NCI-H187 treated with DMSO at 0.1 percent for 48 hours (cell line): ENCODE data around the gene SORL1.
"Not testable (repeated sequence)": the region's sequence is repeated elsewhere in the genome, so short reads cannot be mapped to it uniquely, and the experiment has no call there.

Experiments
- DNase-seq: peaks from one replicate; lab custom pipeline; 2025; lab: John Stamatoyannopoulos, UW

The SORL1 gene

GRCh38 chr11:121634273-121634672, 182.2 kb downstream of the SORL1 start:
- no peak for DNase-seq

GRCh38 chr11:121634889-121635288, 182.8 kb downstream of the SORL1 start:
- no peak for DNase-seq

DNA sequence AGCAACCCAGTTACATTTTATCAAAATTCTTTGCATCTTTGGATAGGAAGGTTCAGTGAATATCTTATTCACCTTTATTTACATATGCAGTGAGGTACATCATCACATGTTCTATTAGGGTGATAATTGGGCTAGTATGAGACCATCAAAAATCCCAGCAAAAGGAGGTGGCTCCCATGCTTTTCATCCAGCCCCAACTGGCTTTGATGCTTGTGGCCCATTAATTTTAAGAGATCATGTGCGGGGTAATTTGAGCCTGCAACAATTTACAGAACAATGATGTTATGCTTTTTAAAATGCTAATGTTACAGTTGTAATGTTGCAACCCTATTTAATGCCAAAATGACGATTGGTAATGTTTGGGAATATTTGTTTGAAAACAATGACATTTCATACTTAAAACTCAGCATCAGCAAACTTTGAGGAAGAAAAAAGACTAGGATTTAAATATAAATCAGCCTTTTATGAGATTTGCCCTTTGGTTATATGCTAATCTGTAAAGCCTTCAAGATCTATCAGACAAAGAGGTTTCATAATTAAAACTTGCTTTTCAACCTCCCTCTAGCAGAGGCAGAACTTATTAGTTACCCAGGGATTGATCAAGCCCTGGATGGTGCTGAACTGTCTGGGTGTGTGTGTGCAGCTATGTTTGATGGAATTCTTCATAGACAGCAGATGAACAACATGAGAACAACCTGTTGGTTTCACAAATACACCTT, 184.1 kb downstream of the SORL1 start:
- no peak for DNase-seq

GRCh38 chr11:121636800-121637176, 184.7 kb downstream of the SORL1 start:
- no peak for DNase-seq

GRCh38 chr11:121637587-121637986, 185.5 kb downstream of the SORL1 start:
- DNase-seq = not testable (repeated sequence)

DNA sequence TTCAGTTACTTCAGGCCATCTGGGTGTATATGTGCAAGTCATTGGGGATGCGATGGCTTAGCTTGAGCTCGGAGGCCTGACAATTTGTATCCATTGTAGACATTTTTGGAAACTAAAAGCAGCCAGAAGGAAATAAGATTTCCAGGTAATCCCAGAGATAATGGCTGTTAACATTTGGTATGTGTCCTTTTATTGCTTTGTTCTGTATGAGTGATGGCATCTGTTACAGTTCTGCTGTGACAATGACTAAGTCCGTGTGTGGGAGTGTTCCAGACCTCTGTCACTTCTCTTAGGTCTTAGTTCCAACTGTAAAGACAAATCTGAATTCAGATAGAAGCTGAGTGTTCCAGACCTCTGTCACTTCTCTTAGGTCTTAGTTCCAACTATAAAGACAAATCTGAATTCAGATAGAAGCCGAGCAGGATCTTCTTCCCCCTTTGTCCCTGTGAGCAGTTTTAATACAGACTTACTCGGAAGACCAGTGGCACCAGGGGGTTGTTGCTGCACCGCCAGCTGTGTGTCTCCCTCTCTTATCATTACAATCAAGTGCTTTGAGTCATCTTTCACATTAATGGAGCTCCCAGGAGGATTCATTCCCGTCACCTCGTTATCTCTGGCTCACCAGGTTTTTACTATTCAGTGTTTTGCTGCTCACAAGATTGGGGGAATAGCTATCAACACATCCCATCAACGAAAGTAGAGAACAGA, 191.5 kb downstream of the SORL1 start:
- DNase-seq = no peak

DNA sequence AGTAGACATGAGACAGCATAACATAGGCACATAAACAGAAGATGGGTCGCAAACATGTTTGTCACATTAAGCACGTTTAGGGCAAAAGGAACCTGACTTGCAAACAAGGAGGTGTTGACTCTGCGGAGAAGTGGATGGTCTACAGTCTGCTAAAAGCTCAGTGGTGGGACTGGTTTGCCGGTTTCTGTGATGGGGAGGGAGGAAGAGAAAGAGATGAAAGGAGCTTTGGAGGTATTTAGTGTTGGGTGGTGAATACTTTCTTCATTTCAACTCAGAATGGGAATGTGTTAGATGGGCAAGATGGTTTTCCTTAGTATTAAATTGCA, 192.0 kb downstream of the SORL1 start:
- no peak for DNase-seq

DNA sequence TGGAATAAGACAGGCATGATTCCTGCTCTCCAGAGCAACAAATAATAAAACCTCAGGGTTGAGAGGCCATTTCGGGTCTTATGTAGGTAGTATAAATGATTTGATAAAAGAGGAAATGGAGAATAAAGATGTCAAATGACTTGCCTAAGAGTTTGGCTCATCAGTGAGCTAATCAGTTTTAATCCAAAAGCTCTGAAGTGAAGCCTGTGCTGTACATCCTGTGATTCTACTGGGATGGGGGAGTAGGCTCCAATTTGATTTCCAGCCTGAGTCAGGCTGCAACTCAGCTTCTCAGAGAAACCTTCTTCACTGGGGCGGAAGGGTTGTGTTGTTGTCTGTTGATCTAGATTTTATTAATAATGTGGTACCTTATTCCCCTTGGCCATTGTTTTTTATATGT, 192.9 kb downstream of the SORL1 start:
- DNase-seq = no peak

- DNase-seq = no peak
Measured at GRCh38 chr11:121645596-121645995, 193.5 kb downstream of the SORL1 start.

GRCh38 chr11:121648306-121648705, 196.2 kb downstream of the SORL1 start:
- DNase-seq = no peak

- no peak for DNase-seq
Measured at GRCh38 chr11:121649798-121650197, 197.7 kb downstream of the SORL1 start.

DNA sequence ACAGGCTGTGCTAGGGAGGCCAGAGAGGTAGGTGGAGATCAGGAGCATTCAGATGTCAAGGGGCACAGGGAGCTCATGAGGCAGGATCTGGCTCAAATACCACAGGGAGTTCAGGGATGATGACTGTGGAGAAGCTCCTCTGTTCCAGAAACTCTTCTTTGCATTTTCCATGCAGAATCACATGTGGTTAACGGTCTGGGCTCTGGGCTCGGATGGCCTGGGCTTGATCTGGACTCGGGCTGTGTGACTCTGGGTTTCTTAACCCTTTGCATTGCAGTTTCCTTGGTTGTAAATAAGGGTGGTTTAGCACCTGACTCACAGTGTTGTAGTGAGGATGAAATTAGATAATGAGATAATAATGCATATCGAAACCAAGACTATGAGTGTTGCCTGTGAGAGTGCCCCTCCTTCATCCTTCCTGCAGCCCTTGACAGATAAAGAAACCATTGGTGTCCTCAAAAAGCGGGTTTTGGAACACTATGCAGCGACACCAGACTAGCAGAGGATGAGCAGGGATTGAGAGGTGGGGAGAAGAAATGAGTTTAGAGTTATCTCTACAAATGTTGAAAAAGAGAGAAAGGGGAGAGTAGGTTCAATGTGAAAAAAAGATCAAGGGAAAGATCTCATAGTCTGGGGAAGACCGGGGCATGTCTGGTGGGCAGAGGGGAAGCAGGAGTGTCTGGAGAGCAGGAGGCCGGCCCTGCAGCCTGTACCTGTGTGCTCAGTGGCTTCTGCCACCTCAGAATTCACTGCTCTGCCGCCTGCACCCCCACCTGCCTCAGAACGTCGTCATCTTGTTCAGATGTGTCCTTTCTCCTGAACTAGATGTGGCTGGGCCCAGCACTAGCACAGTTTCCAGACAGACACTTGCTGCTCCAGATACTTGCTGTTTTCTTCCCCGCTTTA, 198.5 kb downstream of the SORL1 start:
- no peak for DNase-seq

DNA sequence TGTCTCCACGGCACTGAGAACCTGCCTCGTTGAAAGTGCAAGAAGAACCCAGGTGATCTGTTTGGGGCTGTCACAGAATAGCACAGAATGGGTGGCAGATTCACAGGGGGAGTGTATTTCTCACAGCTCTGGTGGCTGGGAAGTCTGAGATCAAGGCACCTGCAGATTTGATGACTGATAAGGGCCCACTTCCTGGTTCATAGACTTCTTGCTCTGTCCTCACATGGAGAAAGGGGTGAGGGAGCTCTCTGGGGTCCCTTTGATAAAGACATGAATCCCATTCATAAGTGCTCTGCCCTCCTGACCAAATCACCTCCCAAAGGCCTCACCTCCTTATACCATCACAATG, 199.1 kb downstream of the SORL1 start:
- no peak for DNase-seq

GRCh38 chr11:121652971-121653370, 200.9 kb downstream of the SORL1 start:
- DNase-seq = no peak

GRCh38 chr11:121654259-121654842, 202.2 kb downstream of the SORL1 start:
- DNase-seq = no peak

- DNase-seq = peak; percentile 57
Measured at GRCh38 chr11:121654843-121655536, 202.9 kb downstream of the SORL1 start.

- peak; percentile 57 for DNase-seq
Measured at GRCh38 chr11:121655537-121656327, 203.6 kb downstream of the SORL1 start.

- DNase-seq = no peak
Measured at GRCh38 chr11:121656328-121657090, 204.4 kb downstream of the SORL1 start.

- DNase-seq = no peak
Measured at GRCh38 chr11:121657146-121657545, 205.0 kb downstream of the SORL1 start.

- DNase-seq = no peak
Measured at GRCh38 chr11:121659811-121660210, 207.7 kb downstream of the SORL1 start.
